ENCODE results near the gene EVC.

DNA sequence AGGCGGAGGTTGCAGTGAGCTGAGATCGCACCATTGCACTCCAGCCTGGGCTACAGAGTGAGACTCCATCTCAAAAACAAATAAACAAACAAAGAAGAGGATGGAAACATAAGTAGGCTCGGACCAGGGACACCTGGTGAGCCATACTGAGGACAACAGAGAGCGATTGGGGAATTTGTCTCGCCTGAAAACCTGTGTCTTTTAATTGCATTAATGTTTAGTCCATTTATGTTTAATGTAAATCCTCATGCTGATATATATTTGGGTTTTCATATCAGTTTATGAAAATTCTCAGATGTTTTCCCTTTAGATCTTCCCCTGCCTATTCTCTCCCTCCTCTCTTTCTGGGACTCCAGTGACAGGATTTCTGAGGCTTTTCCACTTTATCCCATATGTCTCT, 84.6 kb downstream of the EVC start:
- TF ChIP-seq GATA2 (IDR thresholded peaks at IDR 0.05; ENCODE audit: low read depth, low read length) (no peak), GATA3 (IDR thresholded peaks at IDR 0.05; ENCODE audit: low read depth, low read length) (no peak)

Data from SH-SY5Y (cell line).